HepG2 (cell line): ENCODE data around the gene SCNM1. TPM values are rescaled to one million over a fixed set of nuclear protein-coding genes. Genes with fewer than 3 reads are reported as not detected.

Source experiments
- ATAC-seq: fragments of 200-7000 bp; cut with Tn5 transposase; 3 replicates; pipeline ENCODE4 v1.9.1; 2020; ENCODE audit warnings: mild to moderate bottlenecking, moderate library complexity
- BruUV-seq: library from RNA; stranded (reverse); fragments of 400-500 nt; replicated peaks from 2 replicates; lab custom pipeline; 2021; lab: Mats Ljungman, UMichigan
- CTCF ChIA-PET: fragments of 300-600 bp; formaldehyde crosslinking; extraction: SDS; loops from one replicate; lab custom pipeline; 2021; ENCODE audit warnings: low total read pairs, inconsistent platforms, low intra/inter-chr PET ratio; lab: Yijun Ruan, JAX
- POLR2A ChIA-PET: fragments of 350-600 bp; sonication (Branson Sonifier 250); formaldehyde crosslinking; loops from one replicate; lab custom pipeline; 2020; ENCODE audit warnings: antibody characterized with exemption, inconsistent platforms; lab: Yijun Ruan, JAX
- DNase-seq: peaks from one replicate; pipeline ENCODE4 v3.0.0-alpha.2; 2015; ENCODE audit warnings: low spot score
- FAIRE-seq: peaks from 3 replicates; lab custom pipeline; 2011; peaks lifted over from hg19 to GRCh38; lab: Jason Lieb, UNC
- H2AFZ ChIP-seq: one replicate; pipeline ENCODE4 v1.6.1; 2011; ENCODE audit warnings: low read length, inconsistent platforms
- H3K27ac ChIP-seq: fragments of 300-600 bp; 3 replicates; pipeline ENCODE4 v1.8.0; 2011; ENCODE audit warnings: mixed run types, mild to moderate bottlenecking, mixed read lengths, low read length, inconsistent platforms; ENCODE audit not compliant: insufficient read depth; ENCODE audit errors: extremely low read length
- H3K27me3 ChIP-seq, 2 experiments: fragments of 200-600 bp in 1 of 2; 2 replicates in 1 of 2; 3 replicates in 1 of 2; pipeline versions ENCODE4 v1.6.0 to v1.8.0; 2011; ENCODE audit warnings: low read length in 2 of 2, mild to moderate bottlenecking in 2 of 2, moderate library complexity in 2 of 2, inconsistent platforms in 1 of 2; ENCODE audit not compliant: insufficient read depth in 2 of 2, control insufficient read depth in 1 of 2
- H3K36me3 ChIP-seq, 2 experiments: fragments of 200-600 bp in 1 of 2; replicated peaks in 1 of 2; 2 replicates in 1 of 2; 3 replicates in 1 of 2; pipeline versions ENCODE4 v1.5.1 to v1.8.0; 2011; ENCODE audit warnings: low read length in 2 of 2, inconsistent platforms in 1 of 2; ENCODE audit not compliant: insufficient read depth in 2 of 2, control insufficient read depth in 1 of 2
- H3K4me1 ChIP-seq: 2 replicates; pipeline ENCODE4 v1.5.1; 2012; ENCODE audit warnings: low read length, inconsistent platforms; ENCODE audit not compliant: insufficient read depth
- H3K4me2 ChIP-seq: 2 replicates; pipeline ENCODE4 v1.6.0; 2011; ENCODE audit warnings: low read depth, low read length, inconsistent platforms
- H3K4me3 ChIP-seq, 3 experiments: fragments of 200-600 bp in 1 of 3; sonication (generic), shearing (Covaris generic) in 1 of 3; replicated peaks in 1 of 3; 2 replicates each; pipeline ENCODE4 v1.5.1; 2011 to 2016; ENCODE audit warnings: low read length in 3 of 3, inconsistent platforms in 2 of 3, low read depth in 2 of 3, mild to moderate bottlenecking in 2 of 3, control low read depth in 1 of 3, mixed read lengths in 1 of 3; ENCODE audit not compliant: insufficient read depth in 1 of 3
- H3K79me2 ChIP-seq: one replicate; pipeline ENCODE4 v1.6.1; 2011; ENCODE audit warnings: low read length, inconsistent platforms; ENCODE audit not compliant: insufficient read depth
- H3K9ac ChIP-seq: 2 replicates; pipeline ENCODE4 v1.6.0; 2011; ENCODE audit warnings: mild to moderate bottlenecking, low read depth, low read length, inconsistent platforms; ENCODE audit not compliant: insufficient read depth
- H3K9me3 ChIP-seq: 2 replicates; pipeline ENCODE4 v1.5.1; 2012; ENCODE audit warnings: mild to moderate bottlenecking, low read length
- H4K20me1 ChIP-seq: 2 replicates; pipeline ENCODE4 v1.6.0; 2011; ENCODE audit warnings: inconsistent platforms, mild to moderate bottlenecking, low read length, moderate library complexity; ENCODE audit not compliant: insufficient read depth
- GZF1 ChIP-seq: sonication (generic); formaldehyde crosslinking; IDR thresholded peaks from 2 replicates; pipeline ENCODE4 v1.5.1; 2020; ENCODE audit warnings: mild to moderate bottlenecking, missing genetic modification reagents
- PCBP2 ChIP-seq: fragments of 200-400 bp; formaldehyde crosslinking; optimal IDR thresholded peaks from 2 replicates; pipeline ENCODE3; 2018; ENCODE audit warnings: low read length, low read depth; ENCODE audit not compliant: poor library complexity, severe bottlenecking
- RELA ChIP-seq: sonication (generic); formaldehyde crosslinking; IDR thresholded peaks from 2 replicates; pipeline ENCODE4 v1.4.0; 2020; ENCODE audit warnings: missing genetic modification reagents
- SP140L ChIP-seq: sonication (generic); formaldehyde crosslinking; IDR thresholded peaks from 2 replicates; pipeline ENCODE4 v1.4.0; 2020; ENCODE audit warnings: missing genetic modification reagents, borderline replicate concordance
- ZNF225 ChIP-seq: sonication (generic); formaldehyde crosslinking; IDR thresholded peaks from 2 replicates; pipeline ENCODE4 v1.4.0; 2020; ENCODE audit warnings: mild to moderate bottlenecking, missing genetic modification reagents
- ZNF232 ChIP-seq: sonication (generic); formaldehyde crosslinking; IDR thresholded peaks from 2 replicates; pipeline ENCODE4 v1.4.0; 2020; ENCODE audit warnings: missing genetic modification reagents, borderline replicate concordance
- ZNF253 ChIP-seq: sonication (generic); formaldehyde crosslinking; IDR thresholded peaks from 2 replicates; pipeline ENCODE4 v1.8.0; 2022; ENCODE audit warnings: mild to moderate bottlenecking, missing genetic modification reagents, borderline replicate concordance
- ZNF263 ChIP-seq: sonication (generic); formaldehyde crosslinking; IDR thresholded peaks from 2 replicates; pipeline ENCODE4 v1.4.0; 2020; ENCODE audit warnings: missing genetic modification reagents
- ZNF652 ChIP-seq: IDR thresholded peaks from 2 replicates; pipeline ENCODE4 v1.6.1; 2016; ENCODE audit warnings: low read depth, borderline replicate concordance
- ZNF775 ChIP-seq: sonication (generic); formaldehyde crosslinking; IDR thresholded peaks from 2 replicates; pipeline ENCODE4 v1.4.0; 2020; ENCODE audit warnings: missing genetic modification reagents, mild to moderate bottlenecking, moderate library complexity, borderline replicate concordance
- ZNF879 ChIP-seq: sonication (generic); formaldehyde crosslinking; IDR thresholded peaks from 2 replicates; pipeline ENCODE4 v1.8.1; 2023; ENCODE audit warnings: missing genetic modification reagents
- WGBS: methylation state at CpG from one replicate; pipeline ENCODE4 v1.1.6; 2017; ENCODE audit warnings: low lambda C conversion rate; 5-methylcytosine and 5-hydroxymethylcytosine counted together
- in situ Hi-C: cut with HindIII; loops from 2 replicates; pipeline ENCODE4 v1.10.0; 2017; ENCODE audit warnings: low pct_unique_long_range_greater_than_20kb; ENCODE audit not compliant: extremely low pct_ligation_motif_present
- intact Hi-C: fragments of 100-400 bp; cut with micrococcal nuclease; formaldehyde crosslinking; loops from one replicate; pipeline ENCODE4 v1.10.0; 2022; ENCODE audit not compliant: unreplicated experiment
- polyA plus RNA-seq, 8 experiments: library from polyadenylated mRNA; depleted of rRNA in 3 of 8; stranded (reverse) in 7 of 8; unstranded in 1 of 8; fragments of >200 nt; fragmentation: Illumina TruSeq in 4 of 8; extraction: Trizol in 4 of 8; gene quantifications; 2 replicates each; pipeline versions ENCODE4 v1.2.1 to v1.2.3, GENCODE V29; 2011 to 2016; ENCODE audit warnings: low read depth in 4 of 8, missing spikeins in 1 of 8, mixed read lengths in 1 of 8; ENCODE audit not compliant: insufficient read depth in 1 of 8
- total RNA-seq, 5 experiments: library from RNA; depleted of rRNA; stranded (reverse); fragments of >200 nt; fragmentation: Illumina TruSeq; extraction: Trizol; gene quantifications; 2 replicates each; pipeline ENCODE4 v1.2.3, GENCODE V29; 2016; ENCODE audit warnings: low read depth in 1 of 5
- TF ChIP-seq, protein P1 (sequence below): sonication (generic); formaldehyde crosslinking; IDR thresholded peaks from 2 replicates; pipeline ENCODE4 v1.4.0; 2020; ENCODE audit warnings: missing genetic modification reagents

Gene SCNM1
- total and polyA plus RNA-seq, 2 of the 13 experiments (the other 11 are each of a cell fraction or from before 2014, with no cell fraction given), result 16.3 to 31.5 TPM

DNA sequence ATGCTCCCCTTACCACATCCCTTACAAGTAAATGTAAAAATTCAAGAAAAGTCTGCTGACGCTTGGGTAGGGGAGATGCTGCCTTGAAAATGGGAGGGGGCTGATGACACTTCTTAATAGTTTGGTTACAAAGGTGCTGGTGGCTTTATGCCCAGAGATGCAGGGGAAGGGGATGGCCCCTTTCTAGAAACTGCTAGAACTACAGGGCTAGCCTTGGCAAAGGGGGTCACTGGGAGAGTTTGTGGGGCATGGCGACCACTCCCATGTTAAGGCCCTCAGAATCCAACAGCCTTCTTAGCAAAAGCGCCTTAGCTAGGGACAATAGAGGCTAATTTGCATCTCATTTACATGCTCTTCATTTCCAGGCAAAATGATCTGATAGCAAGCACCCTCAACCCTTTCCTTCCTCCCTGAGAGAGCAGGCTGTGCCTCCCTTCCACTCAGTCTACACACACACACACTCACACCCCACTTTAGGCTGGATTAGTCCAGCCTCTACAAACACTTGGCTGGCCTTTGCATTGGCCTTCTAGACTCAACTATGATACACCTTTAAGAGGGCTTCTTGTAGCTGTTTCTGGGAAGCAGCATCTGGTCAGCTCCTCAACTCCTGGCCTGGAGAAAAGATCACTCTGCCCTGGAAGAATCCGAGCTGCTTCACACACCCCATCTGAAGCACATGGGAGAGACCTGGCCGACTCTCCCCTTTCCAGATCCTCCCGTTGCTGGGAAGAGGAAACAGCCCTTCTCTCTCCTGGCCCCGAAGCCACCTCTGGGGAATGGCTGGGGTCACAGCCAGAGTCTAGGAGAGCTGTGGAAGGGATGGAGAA, 21.3 kb upstream of the SCNM1 start:
- Histone ChIP-seq H4K20me1 (no peaks in the 10 kb centered on the region), H3K4me3 (no peak overlapping the region; a peak in 1 of 6 replicates), H3K9ac (no peak overlapping the region), H3K36me3 (no peaks in the 10 kb centered on the region), H3K79me2 (no peaks in the 10 kb centered on the region), H3K27me3 (no peaks in the 10 kb centered on the region), H3K9me3 (no peaks in the 10 kb centered on the region), H2AFZ (no peak overlapping the region), H3K27ac (no peak overlapping the region), H3K4me1 (peaks cover 33% of the 10 kb centered on the region), H3K4me2 (0 out of 2 replicates have a peak overlapping the region, but pooled peaks have one; percentile 0)
- ChIA-PET CTCF (no interaction called here), POLR2A (no interaction called here)
- intact Hi-C loops (loop anchor here (5.0 kb wide), 1 partner anchor 132 kb away; no protein-coding TSS in a partner anchor), in situ Hi-C loops (no loop called here)
- no TSS peak for BruUV-seq
- WGBS, result 100% methylated on average over 3 of the region's 7 CpGs
- DNase-seq (no peak), ATAC-seq (no peak), FAIRE-seq (no peak)
- no peak for TF ChIP-seq RELA
- TF ChIP-seq PCBP2, result no peak

DNA sequence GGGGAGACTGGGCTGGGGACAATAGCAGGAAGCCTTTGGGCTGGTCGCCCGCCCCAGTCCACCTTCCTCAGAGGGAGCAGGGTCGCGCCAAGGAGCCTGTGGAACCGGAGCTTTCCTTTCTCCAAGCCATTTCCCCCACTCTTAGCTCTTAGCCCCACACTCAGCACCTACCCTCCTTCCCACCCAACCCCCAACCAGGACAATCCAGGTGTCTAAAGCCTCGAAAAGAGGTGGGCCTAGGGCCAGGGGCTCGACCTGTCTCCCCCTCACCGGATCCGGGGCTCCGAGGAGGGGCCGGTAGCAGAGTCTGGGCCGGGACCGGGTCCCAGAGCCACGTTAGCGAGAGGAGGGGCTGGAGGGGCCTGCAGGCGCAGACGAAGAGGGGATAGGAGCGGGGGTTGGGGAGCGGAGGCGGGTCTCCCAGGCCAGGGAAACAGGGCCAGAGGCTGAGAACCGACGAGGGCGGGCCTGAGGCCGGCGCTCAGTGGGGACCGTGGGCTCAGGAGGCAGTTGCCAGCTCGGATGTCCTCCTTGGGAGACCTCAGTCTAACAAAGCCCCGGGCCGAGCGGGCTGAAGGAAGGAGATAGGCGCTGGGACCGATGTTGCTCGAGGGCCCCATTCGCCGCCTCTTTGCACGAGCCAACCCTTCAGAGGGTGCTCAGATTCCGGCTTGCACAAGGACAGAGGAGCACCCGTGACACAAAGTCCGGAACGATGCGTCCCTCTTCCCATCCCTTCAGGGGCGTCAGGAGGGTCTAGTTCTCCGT, 20.5 kb upstream of the SCNM1 start:
- Histone ChIP-seq H3K36me3 (no peaks in the 10 kb centered on the region), H3K79me2 (no peaks in the 10 kb centered on the region), H3K9ac (peak overlapping the region; percentile 63; the same call in 1 of the 2 replicates), H3K4me1 (peaks cover 33% of the 10 kb centered on the region), H2AFZ (no peak overlapping the region), H4K20me1 (no peaks in the 10 kb centered on the region), H3K27ac (no peak overlapping the region), H3K27me3 (no peaks in the 10 kb centered on the region), H3K9me3 (no peaks in the 10 kb centered on the region), H3K4me2 (peak overlapping the region; percentile 81), H3K4me3 (peak overlapping the region; percentile 73 to 77 (median 77); a peak in 4 of 6 replicates)
- intact Hi-C loops, result loop anchor here (1.0 to 5.0 kb wide), 2 partner anchors 121 to 133 kb away; no protein-coding TSS in a partner anchor
- in situ Hi-C loops, result no loop called here
- FAIRE-seq, result no peak
- WGBS, result 88% methylated on average over 26 of the region's 43 CpGs
- TSS peak; percentile 30 for BruUV-seq
- ATAC-seq, result no peak
- ChIA-PET POLR2A (no interaction called here), CTCF (no interaction called here)
- no peak for DNase-seq
- TF ChIP-seq ZNF232 (CRISPR knock-in tag) (peak; percentile 30; the same call in 1 of the 2 replicates), ZNF253 (CRISPR knock-in tag) (no peak), ZNF879 (CRISPR knock-in tag) (no peak), ZNF225 (CRISPR knock-in tag) (no peak), ZNF652 (CRISPR knock-in tag) (no peak), ZNF775 (no peak), SP140L (no peak), GZF1 (CRISPR knock-in tag) (no peak), ZNF263 (CRISPR knock-in tag) (0 out of 2 replicates have a peak, but pooled peaks have one; percentile 38)
- TF ChIP-seq, protein P1, sequence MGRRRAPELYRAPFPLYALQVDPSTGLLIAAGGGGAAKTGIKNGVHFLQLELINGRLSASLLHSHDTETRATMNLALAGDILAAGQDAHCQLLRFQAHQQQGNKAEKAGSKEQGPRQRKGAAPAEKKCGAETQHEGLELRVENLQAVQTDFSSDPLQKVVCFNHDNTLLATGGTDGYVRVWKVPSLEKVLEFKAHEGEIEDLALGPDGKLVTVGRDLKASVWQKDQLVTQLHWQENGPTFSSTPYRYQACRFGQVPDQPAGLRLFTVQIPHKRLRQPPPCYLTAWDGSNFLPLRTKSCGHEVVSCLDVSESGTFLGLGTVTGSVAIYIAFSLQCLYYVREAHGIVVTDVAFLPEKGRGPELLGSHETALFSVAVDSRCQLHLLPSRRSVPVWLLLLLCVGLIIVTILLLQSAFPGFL (CRISPR knock-in tag), result no peak
- TF ChIP-seq, all 625 proteins: peak for 2
